Coronary artery (tissue), 2 donors: ENCODE results near the gene INPP5A.

ENCODE experiments used
- DNase-seq: peaks from one replicate; pipeline ENCODE4 v3.0.0-alpha.2; 2017; ENCODE audit warnings: low spot score
- H3K27ac ChIP-seq, 2 donors: fragments of 200-600 bp; sonication (generic); one replicate each; pipeline ENCODE4 v1.5.1; 2016 to 2019
- H3K4me3 ChIP-seq: fragments of 200-600 bp; sonication (generic); 2 replicates; pipeline ENCODE4 v1.5.1; 2016; ENCODE audit warnings: mild to moderate bottlenecking, moderate library complexity
- TF ChIP-seq, protein P1 (sequence below): fragments of 200-600 bp; sonication (generic); IDR thresholded peaks from one replicate; pipeline ENCODE4 v1.5.1; 2019; ENCODE audit warnings: antibody characterized with exemption

INPP5A gene

DNA sequence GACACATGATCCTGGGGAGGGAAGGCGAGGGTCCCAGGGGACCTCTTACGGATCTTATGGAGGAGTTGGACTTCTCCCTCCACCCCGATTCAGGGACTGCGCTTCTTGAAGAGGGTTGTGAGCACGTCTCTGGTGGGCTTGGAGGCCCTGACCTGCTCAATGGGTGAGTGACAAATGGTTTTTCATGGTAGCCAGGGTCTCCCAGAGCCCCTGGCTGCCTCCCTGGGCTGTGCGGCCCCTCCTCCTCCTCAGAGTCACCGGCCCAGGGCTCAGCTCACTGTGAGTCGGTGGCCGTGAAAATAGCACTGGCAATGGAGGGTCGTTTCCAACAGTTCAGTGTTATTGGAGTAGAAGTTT lies 26.6 kb downstream of the INPP5A start:
- H3K27ac ChIP-seq = no peak overlapping the region
- H3K4me3 ChIP-seq = no peak overlapping the region
- DNase-seq = no peak
- TF ChIP-seq, protein P1, sequence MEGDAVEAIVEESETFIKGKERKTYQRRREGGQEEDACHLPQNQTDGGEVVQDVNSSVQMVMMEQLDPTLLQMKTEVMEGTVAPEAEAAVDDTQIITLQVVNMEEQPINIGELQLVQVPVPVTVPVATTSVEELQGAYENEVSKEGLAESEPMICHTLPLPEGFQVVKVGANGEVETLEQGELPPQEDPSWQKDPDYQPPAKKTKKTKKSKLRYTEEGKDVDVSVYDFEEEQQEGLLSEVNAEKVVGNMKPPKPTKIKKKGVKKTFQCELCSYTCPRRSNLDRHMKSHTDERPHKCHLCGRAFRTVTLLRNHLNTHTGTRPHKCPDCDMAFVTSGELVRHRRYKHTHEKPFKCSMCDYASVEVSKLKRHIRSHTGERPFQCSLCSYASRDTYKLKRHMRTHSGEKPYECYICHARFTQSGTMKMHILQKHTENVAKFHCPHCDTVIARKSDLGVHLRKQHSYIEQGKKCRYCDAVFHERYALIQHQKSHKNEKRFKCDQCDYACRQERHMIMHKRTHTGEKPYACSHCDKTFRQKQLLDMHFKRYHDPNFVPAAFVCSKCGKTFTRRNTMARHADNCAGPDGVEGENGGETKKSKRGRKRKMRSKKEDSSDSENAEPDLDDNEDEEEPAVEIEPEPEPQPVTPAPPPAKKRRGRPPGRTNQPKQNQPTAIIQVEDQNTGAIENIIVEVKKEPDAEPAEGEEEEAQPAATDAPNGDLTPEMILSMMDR = no peak

DNA sequence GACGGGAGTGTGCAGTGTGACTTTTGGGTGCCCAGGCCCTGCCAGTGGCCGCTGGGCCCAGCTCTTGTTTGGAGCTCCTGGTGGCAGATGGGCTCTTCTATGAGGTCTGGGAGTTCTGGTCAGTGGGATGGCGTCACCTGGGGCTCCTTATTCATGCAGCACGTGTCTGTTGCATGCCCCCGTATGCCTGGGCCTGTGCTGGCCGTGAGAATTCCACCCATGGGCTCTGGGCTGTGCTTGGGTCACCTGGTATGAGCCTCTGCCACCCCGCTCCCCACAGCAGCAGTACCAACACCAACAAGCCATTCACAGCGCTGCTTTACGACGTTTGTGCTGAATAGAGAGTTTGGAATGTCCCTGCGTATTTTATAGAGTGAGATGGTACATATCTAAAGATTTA lies 27.1 kb downstream of the INPP5A start:
- TF ChIP-seq, protein P1 = no peak
- H3K4me3 ChIP-seq = no peak overlapping the region
- DNase-seq = no peak
- H3K27ac ChIP-seq = no peak overlapping the region

DNA sequence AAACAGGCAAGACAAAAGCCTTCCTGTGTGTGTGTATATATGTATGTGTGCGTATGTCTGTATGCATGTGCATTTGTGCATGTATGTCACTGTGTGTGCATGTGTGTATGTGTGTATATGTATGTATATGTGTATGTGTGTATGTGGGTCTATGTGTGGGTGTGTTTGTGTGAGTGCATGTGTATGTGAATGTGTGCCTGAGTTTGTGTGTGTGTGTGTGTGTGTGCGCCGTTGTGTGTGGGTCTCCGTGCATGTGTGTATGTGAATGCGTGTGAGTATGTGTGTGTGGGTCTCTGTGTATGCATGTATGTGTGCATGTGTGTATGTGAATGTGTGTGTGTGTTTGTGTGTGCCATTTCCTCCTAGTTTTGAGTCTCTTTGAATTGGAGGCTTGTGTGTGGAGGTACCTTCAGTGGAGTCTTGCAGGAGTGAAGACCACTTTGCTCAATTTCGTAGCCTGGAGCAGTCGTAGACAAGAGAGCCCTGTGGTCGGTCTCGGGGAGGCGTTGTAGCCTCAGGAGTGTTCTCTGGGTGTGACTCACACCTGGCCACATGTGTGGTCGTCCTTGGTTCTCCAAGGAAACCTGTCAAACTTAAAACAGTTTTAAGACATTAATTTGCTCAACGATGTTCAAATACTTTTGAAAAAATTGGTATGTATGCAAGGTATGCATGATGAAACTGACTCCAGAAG lies 28.1 kb downstream of the INPP5A start:
- TF ChIP-seq, protein P1 = no peak
- H3K4me3 ChIP-seq = no peak overlapping the region
- H3K27ac ChIP-seq = no peak overlapping the region
- no peak for DNase-seq

DNA sequence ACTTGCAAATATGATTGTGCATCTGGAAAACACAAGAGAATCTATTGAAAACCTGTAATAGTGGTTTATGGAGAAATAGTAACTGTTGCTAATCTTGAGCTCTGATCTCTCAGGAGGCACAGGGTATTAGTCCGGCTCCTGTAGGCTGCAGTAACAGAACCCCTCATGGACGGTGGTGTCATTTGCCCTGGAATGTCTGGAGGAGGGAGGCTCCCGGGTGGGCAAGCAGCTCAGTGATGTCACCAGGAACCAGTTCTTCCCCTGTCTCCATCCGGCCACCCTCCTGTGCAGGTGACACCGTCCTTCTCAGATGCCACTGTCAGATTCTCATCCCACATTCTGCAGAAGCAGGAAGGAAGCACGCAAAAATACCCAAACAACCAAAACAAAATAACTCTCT lies 29.3 kb downstream of the INPP5A start:
- no peak overlapping the region for H3K4me3 ChIP-seq
- no peak overlapping the region for H3K27ac ChIP-seq
- TF ChIP-seq, protein P1 = no peak
- no peak for DNase-seq

DNA sequence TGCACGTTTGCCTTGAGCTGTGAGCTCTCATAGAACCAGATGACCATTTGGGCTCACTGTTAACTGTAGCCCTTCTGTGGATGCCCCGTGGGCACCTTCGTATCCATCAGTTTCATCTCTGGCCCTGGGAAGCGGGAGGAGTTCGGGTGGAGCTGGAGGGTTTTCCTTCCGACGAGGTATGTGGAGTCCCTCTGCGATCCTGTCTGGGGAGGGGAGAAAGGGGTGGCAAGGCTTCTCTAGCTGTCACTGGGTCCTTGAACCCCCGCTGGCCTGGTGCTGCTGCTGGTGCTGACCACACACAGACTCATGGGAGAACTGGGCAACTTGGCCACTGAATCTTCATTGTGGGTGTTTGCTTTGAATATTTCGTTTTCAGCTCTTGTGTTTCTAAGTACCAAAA lies 32.7 kb downstream of the INPP5A start:
- Histone ChIP-seq H3K27ac (no peak overlapping the region), H3K4me3 (no peak overlapping the region)
- DNase-seq = no peak
- TF ChIP-seq, protein P1 = no peak

DNA sequence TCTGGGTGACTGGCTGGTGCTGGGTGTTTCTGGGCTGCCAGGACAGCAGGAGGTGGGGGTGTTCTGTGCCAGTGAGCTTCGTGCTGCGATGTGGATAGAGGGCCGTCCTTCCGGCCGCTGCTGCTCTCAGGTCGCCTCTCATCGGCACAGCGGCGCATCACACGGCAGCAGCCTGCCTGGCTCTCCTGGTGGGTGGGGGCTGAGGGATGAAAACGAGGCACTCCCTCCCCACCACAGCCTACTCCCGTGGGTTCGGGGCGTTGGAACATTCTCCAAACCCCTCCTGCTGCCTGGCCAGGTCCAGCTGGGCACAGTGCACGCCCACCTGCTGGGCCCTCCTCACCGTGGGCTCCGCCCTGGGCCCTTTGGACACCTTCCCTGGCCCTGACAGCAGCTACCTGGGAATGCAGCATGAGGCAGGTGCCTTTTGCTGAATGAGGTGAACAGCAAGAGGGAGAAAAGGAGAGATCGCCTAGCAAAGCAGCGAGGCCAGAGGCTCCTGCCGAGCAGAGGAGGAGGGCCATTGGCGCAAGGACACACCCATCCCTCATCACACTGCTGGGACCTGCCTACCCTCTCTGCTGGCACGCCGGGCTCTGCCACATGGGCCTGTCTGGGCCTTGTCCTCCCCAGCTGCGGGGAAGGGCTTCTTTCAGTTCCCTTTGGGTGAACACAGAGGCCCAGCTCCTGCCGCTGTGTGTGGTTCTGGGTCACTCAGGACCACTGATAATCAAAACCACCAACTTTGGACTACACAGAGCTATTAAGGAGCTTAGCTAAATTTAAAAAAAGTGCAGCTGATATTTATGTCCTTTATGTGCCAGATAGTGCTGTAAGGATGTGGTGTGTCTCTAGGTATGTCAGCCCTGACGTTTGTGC lies 33.4 kb downstream of the INPP5A start:
- no peak for DNase-seq
- TF ChIP-seq, protein P1 = no peak
- H3K27ac ChIP-seq = peak overlapping the region in 1 of 2 donors; percentile 76
- H3K4me3 ChIP-seq = no peak overlapping the region
